Fibroblast of the aortic adventitia (primary cell): ENCODE results near the gene NPTX2. TPM values are rescaled to one million over a fixed set of nuclear protein-coding genes. Genes with fewer than 3 reads are reported as not detected.
"Not testable (repeated sequence)": the region's sequence is repeated elsewhere in the genome, so short reads cannot be mapped to it uniquely, and the experiment has no call there.

Source experiments
- DNase-seq: peaks from one replicate; pipeline ENCODE4 v3.0.0-alpha.2; 2010; ENCODE audit warnings: low read depth
- H3K4me3 ChIP-seq: 2 replicates; pipeline ENCODE4 v1.5.1; 2011; ENCODE audit warnings: low read depth, mild to moderate bottlenecking, control low read depth, low read length, moderate library complexity
- CTCF ChIP-seq: IDR thresholded peaks from 2 replicates; pipeline ENCODE4 v1.5.1; 2011; ENCODE audit warnings: mild to moderate bottlenecking, low read length, control low read depth, inconsistent platforms; ENCODE audit not compliant: insufficient read depth
- total RNA-seq: library from RNA; depleted of rRNA; stranded (reverse); fragments of >200 nt; gene quantifications from 2 replicates; pipeline ENCODE4 v1.2.3, GENCODE V29; 2012; ENCODE audit warnings: low replicate concordance

NPTX2 gene
- 0.25 and 2.5 TPM in 2 replicates for total RNA-seq

- peak within 1 kb of the TSS; percentile 45 for H3K4me3 ChIP-seq
- peak; percentile 12 for DNase-seq
- TF ChIP-seq CTCF = no peak
These were observed at the start of gene NPTX2 for GRCh38 chr7:98617051-98617959. TSS of gene NPTX2 (plus strand) at chr7:98617285. CDS start at chr7:98617462, 177 bp downstream.

- TF ChIP-seq CTCF = no peak
- no peak overlapping the region for H3K4me3 ChIP-seq
- no peak for DNase-seq
These were observed 49.1 kb upstream of the NPTX2 start for GRCh38 chr7:98567991-98568390.

GRCh38 chr7:98568891-98569290 lies 48.2 kb upstream of the NPTX2 start:
- H3K4me3 ChIP-seq = no peak overlapping the region
- no peak for DNase-seq
- TF ChIP-seq CTCF = no peak

DNA sequence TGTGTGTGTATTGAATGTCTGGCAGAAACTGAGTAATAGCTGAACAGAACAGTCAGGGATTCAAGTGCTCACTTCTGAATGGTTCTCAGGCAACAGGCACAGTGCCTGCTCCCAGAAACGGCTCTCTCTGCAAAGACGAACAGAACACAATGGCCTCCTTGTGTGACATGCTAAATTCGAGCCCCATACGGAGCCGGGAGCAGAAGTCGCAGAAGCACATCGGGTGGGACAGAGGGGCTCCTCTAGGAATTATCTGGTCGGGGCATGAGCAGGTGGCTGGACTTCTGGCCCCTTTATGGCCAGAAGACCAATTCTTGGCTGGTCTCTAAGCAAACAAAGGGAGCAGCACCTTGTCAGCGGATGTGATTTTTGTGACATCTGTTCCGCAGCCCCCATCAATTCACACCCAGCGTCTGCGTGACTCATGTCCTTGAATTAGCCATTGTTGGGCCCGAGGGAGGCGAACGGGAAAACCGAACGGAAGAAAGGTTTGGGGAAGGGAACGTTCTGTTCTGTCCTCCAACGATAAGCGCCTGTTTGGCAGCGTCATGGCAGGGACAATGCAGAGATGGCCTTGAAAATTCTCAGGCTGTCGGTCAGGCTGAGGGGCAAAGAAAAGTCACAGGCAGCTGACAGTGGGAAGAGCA lies 47.3 kb upstream of the NPTX2 start:
- no peak for DNase-seq

GRCh38 chr7:98571006-98571405 lies 46.1 kb upstream of the NPTX2 start:
- DNase-seq = no peak
- no peak for TF ChIP-seq CTCF
- no peak overlapping the region for H3K4me3 ChIP-seq

More for the DNA sequence above, 47.3 kb upstream of the NPTX2 start:
- TF ChIP-seq CTCF = no peak
- H3K4me3 ChIP-seq = no peak overlapping the region

GRCh38 chr7:98571986-98572385 lies 45.1 kb upstream of the NPTX2 start:
- H3K4me3 ChIP-seq = no peak overlapping the region
- TF ChIP-seq CTCF = no peak
- no peak for DNase-seq

- not testable (repeated sequence) for H3K4me3 ChIP-seq, DNase-seq
These were observed 44.4 kb upstream of the NPTX2 start for GRCh38 chr7:98572716-98573115.
